Measurements from ENCODE around the gene WWC2.

DNA sequence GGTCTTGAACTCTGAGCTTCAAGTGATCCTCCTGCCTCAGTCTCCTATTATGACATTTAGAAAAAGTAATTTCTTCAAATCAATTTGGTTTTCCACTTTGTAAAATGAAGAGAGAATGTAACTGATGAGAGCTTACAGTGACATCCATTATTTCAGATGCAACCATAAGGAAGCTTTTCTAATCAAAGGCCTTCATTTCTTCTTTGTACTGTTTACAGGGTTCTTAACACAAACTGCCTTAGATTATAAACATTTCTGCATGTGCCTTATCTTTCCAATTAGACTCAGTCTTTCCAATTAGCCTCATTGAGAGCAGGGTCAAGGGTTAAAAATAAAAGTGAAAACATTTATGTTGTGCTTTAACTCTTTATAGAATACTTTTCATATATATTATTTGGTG, 71.8 kb downstream of the WWC2 start:
- TF ChIP-seq, protein P1, sequence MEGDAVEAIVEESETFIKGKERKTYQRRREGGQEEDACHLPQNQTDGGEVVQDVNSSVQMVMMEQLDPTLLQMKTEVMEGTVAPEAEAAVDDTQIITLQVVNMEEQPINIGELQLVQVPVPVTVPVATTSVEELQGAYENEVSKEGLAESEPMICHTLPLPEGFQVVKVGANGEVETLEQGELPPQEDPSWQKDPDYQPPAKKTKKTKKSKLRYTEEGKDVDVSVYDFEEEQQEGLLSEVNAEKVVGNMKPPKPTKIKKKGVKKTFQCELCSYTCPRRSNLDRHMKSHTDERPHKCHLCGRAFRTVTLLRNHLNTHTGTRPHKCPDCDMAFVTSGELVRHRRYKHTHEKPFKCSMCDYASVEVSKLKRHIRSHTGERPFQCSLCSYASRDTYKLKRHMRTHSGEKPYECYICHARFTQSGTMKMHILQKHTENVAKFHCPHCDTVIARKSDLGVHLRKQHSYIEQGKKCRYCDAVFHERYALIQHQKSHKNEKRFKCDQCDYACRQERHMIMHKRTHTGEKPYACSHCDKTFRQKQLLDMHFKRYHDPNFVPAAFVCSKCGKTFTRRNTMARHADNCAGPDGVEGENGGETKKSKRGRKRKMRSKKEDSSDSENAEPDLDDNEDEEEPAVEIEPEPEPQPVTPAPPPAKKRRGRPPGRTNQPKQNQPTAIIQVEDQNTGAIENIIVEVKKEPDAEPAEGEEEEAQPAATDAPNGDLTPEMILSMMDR (conservative IDR thresholded peaks at IDR 0.05; ENCODE audit: low read depth, low read length), result no peak
- no peak for TF ChIP-seq EZH2 (IDR thresholded peaks at IDR 0.05; ENCODE audit: borderline replicate concordance, low read depth, low read length, poor library complexity, severe bottlenecking)
